NOMO-1 treated with DMSO at 0.1 percent for 48 hours (cell line): ENCODE measurements around the gene TCF20.

ENCODE experiments used
- DNase-seq: peaks from one replicate; lab custom pipeline; 2025; ENCODE audit not compliant: unreplicated experiment; lab: John Stamatoyannopoulos, UW

Gene TCF20

DNA sequence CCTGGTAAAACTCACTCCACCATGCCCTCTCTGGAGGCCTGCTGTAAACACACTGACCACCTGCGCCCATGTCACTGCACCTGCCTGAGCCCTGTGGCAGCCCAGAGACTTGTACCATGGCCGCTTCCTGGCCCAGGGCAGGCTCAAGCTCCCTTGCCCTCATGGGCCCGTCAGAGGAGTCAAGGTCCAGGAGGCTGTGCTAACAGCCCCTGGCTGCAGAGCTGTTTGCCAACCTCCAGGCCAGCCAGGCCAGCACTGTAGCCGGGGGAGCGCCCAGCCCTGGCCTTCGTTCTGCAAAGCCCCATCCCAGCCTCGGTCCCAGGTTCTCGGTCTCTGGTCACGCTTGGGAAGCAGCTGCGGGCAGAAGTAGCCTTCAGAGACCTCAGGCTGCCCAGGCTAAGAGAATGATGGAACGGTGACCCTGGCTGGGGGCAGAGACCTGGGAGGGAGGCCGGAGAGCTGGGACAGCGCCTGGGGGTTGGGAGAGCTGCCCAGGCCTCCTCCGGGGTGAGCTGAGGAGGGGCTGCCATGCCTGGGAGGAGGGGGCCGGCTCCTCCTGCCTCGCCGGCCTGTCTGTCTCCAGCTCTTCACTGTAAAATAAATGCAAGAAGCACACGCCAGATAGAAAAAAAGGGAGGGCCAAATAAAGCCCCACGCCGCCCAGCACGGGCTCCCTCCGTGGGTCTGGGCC lies 11.9 kb upstream of the TCF20 start:
- no peak for DNase-seq

DNA sequence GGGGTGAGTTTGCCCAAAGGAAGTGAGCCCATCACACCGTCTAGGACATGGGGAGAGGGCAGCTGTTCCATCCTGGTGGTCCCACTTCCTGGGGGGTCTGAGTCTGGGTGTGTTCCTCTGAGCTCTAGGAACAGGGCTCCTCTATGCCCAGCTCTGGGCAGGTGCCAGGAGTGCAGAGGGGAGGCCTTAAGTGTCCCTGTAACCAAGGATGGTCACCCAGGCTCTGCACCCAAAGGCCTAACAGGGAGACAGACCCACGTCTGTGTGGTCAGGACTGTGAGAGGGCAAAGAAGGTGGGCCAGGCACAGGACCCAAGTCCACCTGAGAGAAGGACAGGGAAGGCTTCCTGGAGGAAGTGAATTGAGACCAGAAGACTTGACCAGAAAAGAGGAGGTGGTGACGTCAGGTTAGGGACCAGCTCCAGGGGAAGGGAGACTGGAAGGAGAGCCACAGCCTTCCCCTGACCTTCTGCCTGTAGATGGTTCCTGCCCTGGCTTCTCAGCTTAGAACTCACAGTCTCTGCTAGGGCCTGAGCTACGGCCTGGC lies 11.3 kb upstream of the TCF20 start:
- no peak for DNase-seq

DNA sequence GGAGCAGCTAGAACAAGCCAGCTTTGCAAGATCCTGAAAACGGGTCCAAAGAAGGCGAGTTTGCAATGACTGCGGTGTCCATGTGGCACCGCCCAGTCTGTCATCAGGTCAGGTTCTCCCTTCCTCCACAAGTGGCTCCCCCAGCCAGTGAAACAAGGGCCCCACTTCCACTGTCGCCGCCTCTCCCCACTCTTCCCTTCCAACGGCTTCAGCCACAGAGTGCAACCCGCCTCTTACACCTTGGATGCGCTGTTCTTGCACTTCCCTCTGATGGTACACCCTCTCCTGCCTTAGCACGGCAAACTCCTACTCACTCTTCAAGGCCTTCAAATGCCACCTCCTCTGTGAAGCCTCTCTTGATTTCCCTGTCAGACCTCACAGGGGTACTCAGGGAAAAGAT lies 10.8 kb upstream of the TCF20 start:
- peak; percentile 43 for DNase-seq

DNA sequence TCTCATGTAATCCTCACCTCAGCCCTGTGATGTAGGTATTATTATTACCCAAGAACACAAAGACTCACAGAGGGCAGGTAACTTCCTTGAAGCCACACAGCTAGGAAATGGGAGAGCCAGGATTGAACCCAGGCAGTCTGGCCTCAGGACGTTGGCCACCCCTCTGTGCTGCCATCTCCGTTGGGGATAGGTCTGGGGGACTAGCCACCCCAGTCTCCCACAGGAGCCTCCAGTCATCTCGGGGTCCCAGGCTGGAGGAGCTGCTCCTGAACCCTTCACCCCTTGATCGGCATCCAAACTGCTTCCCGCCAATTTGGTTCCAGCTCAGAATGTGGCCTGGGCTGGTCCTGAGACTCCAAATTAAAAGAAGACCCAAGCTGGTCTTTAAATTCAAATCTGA lies 10.4 kb upstream of the TCF20 start:
- no peak for DNase-seq

DNA sequence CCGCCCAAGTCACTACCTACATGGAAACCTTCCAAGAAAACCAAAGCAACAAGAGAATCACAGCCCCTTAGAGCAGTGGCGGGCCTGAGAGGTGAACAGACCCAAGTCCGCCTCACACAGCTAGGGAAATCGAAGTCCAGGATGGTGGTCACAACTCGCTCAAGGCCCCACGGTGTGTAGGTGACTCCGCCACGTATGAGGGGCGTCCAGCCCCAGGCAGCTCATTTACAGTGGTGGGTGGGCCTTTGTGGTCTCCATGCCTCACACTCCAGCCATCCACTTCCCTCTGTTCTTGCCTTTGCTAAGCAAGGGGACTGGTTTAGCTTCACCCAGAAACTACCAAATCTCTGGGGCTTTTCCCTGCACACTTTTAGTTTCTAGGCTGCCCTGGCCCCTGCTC lies 9.7 kb upstream of the TCF20 start:
- no peak for DNase-seq

DNA sequence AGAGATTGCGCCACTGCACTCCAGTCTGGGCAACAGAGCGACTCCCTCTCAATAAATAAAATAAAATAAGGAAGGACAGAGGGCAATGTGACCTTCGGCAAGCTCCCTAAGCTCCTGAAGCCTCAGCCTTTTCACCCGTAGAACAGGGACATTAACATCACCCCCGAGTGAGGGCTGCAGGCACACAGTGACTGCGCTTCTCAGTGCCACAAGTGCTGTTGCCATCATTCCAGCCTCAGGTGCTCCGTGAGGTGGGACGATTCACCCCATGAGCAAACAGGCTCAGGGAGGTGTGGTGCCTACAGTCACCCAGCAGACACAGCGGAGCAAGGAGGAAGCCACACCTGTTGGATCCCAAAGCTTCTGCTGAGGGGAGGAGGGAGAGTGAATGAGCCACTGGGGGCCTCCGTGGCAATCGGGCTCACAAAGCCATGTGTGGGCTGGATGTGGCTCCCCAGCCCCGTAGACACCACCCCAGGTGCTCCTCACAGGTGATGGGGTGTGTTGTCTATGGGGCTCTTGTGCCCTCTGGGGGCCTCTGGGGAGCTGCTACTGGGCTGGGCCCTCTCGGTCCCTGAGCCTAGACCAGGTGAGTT lies 9.1 kb upstream of the TCF20 start:
- DNase-seq, result no peak

DNA sequence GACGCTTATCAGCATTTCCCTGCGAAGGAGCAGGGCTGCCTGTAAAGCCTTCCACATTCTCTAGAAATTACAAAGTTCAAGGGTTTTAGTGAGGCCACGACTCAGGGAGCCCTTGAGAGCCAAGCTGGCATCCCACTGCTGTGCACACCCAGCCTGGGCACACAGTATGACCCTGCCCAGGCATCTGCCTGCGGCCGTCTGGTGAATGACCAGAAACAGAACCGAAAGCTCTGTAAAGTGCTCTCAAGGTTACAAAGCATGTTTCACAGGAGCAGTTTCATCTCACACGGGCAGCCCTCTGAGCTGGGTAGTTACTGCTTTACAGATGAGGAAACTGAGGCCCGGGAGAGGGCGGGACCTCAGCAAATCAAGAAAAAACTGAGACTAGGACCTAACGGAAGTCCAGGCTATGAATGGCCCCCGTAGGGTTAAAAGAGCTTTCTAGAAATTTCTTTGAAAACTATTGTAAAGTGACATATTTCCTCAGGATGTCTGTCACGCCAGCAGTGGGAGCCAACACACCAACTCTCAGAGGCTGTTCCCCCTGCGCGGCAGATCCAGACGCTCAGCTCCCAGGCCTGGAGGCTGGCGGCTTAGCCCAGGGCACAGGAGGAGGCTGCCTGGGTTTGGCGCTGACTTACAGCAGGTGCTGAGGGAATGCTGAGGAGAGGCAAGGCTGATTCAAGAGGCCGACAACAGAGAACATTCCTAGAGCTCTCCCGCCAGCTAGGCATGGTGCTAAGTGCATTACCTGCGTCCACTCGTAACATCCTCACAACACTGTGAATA lies 7.7 kb upstream of the TCF20 start:
- peak; percentile 10 for DNase-seq

DNA sequence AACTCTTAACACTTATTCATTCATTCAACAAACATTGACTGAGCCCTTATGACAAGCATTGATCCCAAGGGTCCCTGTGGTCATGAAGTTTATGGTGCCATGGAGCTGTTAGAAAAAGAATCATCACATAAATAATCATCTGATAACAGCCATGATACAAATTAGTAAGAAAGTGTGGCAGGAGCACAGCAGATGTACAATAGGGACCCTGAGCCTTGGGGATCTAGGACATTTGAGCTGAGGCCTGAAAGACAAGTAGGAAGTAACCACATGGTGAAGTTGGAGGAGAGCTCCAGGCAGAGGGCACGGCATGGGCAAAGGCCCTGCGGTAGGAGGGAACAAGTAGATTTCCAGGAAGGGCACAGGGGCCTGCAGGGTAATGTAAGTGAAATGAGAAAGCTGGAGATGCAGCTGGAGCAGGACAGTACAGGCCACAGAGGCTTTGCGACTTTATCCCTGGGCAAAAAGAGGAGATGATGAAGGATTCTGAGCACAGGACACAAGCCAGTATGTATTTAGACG lies 6.8 kb upstream of the TCF20 start:
- no peak for DNase-seq

DNA sequence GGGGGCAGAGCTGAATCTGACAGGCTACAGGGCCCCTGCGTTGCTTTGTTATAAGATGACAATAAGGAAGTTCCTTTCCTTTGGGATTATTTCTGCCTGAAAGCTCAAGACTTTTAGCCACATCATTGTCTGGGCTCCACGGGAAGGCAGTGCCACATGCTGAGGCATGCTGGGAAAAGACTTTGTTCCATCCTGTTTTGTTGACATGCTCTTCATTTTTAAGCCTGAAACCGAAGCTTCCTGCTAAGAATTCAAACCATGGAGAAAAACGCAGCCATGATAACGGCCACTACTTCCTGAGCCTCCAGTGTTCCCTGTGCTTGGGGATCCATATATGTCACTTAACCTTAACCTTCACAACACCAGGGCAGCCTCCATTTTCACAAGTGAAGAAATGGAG lies 5.5 kb upstream of the TCF20 start:
- DNase-seq, result no peak

DNA sequence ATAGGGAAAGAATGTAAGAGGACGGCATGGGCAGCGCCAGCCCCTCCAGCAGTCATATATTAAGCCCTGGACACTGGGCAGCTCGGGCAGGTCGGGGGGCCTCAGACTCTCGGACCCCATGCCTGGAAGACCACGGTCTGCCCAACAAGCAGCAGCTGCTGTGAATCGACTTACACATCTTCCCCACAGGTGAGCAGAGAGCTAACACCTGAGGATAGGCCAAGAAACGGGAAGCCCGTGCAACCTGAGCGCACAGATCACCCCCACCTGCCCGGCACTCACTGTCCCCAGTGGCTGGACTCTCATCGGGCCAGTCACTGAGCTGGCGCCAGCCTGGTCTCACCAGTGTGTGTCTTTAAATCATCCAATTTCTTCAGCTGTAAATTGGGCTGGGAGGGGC lies 4.7 kb upstream of the TCF20 start:
- no peak for DNase-seq

DNA sequence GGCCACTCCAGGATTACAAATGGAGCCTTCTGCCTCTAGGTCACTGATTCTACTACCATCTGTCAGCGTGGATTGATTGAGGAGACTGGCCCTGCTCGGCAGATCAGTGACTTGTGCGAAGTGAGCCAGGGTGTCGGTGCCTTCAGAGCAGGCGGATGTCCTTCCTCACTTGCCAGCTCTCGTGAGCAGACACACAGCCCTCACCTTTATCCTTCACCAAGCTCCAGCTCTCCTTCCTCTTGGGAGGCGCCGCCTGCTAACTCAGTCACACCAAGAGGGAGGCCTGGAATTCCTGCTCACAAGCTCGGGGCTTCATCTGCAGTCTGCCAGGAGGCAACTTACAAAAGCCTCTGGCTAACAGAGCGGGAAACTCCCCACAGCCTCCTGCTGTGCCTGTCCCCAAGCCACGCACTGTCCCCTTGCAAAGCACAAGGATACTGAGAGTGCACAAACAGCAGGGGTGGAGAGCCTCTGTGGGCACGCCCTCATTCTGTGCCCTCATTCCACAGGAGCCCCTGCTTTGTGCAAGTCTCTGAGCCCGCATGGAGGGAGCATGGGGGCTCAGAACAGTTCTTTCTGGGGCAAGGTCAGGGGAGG lies 3.5 kb upstream of the TCF20 start:
- DNase-seq, result no peak

DNA sequence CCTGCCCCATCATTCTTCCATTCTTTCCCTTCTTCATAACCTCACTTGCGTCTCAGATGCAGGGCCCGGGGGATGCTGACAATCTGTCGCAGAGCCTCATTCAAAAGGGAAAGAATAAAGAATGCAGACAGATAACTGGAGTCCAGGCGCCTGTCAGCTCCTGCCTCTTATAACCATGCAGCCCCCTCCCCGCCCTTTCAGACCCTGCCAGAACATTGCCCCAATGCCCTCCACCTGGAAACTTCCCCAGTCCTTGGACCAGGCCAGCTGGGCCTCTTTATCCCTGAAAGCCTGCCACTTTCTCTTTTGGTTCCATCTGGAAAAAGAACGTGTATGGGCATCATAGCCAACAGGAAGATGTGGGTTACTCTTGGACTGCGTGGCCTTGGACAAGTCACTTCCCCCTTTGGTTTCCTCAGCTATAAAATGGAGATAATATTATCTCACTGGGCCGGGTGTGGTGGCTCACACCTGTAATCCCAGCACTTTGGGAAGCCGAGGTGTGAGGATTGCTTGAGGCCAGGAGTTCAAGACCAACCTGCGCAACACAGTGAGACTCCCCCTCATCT lies 2.1 kb upstream of the TCF20 start:
- no peak for DNase-seq

DNA sequence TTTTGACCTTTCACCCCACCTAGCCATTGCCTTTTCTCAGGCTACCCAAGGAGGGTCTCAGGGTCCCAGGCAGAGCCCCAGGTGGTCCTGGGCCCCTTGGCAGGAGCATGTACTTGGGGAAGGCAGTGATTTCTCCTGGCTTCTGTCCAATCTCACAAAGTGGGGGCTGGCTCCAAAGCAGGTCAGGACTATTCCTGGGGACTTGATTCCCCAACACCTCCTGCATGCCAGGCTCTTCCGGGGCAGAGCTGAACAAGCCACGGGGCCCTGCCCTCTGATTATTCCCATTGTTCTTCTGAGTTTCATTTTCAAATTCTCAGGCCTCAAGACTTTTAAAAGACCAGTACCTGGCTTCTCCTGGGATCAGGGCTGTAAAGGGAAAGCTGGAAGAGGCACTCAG lies 1.5 kb upstream of the TCF20 start:
- DNase-seq, result no peak

DNA sequence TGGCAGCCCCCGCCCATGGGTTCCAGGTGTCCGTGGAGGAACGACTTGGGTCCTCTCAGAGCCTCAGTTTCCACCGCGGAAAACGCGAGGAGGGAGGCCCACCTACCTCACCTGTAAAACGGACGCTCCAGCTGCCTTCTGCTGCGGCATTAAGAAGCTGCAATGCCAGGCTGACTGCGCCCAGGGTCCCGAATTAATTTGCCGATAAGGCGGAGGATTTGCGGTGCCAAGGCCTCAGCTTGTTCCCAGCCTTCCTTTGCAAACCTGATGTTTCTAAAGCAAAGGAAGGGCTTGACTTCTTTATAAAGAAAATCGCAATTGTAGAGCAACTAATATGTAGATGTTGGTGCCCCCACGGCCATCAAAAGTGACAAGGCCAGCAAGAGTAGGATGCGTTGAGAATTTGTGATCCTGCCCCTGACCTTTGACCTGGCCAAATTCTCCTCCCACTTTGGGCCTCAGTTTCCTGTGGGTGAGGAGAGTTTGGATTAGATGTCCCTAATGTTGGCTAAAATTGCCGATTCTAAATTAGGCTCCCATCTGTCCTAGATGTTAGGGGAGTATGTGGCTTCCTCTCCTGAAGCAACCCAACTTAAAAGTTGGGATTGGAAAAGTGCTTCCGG lies 849 bp upstream of the TCF20 start:
- no peak for DNase-seq

DNA sequence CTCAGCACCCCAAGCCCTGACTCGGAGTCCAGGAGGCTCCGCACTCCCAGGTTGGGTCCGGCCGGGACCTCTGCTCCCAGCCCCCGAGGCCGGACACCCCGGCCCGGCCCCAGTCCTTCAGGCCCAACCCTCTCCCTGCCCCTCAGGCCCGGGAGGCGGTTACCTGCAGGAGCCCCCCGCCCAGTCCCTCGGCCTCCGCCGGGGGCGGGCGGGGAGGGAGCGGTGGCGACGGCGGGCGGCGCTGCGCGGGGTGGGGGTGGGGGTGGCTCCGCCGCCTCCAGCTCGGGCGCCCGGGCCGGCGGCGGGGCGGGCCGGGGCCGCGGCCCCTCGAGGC lies 310 bp downstream of the TCF20 start:
- no peak for DNase-seq

DNA sequence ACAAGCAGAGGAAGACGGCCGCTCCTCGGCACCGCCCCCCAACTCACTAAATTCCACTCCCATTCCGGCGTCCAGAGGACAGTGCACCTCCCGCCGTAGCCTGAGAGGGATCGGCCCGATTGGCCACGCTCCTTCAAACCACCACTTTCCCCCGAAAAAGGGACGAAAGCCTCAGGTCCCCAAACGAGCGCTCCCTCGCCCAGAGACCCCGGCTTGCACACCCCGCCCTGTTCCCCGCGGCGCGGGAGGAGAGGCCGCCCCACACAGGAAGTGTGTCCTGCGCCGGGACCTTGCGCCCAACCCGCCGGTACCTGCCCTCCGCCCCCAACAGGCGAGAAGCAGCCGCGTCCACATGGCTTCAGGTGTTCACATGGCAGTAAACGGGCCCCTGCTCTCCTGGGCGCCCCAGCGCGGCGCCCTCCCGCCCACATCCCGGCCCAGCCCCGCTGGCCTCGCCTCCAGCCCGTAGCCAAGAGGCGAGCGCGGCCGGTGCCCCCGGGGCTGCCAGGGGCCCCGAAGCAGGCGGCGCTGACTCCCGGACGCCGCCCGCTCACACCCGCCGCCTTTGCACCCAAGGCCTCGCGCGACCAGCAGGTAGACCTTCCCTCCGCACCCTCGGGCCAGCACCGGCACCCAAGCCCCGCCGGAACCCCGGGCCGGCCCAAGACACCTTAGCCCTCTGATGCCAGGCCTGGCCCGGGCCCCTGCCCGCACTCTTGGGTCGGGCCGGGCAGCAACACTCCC lies 849 bp downstream of the TCF20 start:
- peak; percentile 24 for DNase-seq

DNA sequence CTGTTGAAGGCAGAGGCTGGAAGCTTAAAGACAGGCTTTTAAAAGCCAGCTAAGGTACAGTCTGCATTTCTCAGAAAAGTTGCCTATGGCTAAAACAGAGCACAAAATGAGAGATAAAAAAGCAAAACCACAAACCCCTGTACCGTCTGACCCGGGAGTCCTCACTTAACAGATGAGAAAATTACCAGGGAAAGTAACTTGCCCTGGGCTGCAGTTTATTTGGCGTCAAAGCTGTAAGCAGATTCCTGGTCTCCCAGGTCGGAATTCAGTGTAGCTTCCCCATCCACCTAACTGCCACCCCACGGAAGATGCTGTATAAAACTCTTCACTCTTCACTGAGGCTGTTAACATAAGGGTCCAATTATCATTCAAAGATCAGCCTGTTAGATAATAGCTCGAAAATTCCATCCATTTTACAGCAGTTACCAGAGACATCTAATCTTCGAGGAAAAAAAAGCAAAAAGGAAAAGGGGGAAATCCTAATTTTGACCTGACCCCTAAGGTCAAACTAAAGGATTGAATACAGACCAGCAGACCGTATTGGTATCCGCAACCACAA lies 1.5 kb downstream of the TCF20 start:
- DNase-seq, result no peak

DNA sequence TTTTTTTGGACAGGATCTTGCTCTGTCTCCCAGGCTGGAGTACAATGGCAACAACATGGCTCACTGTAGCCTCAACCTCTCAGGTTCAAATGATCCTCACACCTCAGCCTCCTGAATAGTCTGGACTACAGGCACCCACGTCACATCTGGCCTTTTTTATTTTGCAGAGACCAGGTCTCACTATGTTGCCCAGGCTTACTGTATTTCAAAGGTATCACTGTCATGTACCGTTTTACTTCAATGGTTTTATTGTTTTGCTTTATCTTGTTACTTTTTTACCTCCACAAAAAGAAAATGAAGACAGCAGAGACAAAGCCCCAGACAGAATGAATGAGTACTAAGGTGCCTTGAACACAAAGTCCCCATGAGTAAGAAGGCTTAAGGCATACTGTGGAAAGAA lies 5.1 kb downstream of the TCF20 start:
- DNase-seq, result no peak

DNA sequence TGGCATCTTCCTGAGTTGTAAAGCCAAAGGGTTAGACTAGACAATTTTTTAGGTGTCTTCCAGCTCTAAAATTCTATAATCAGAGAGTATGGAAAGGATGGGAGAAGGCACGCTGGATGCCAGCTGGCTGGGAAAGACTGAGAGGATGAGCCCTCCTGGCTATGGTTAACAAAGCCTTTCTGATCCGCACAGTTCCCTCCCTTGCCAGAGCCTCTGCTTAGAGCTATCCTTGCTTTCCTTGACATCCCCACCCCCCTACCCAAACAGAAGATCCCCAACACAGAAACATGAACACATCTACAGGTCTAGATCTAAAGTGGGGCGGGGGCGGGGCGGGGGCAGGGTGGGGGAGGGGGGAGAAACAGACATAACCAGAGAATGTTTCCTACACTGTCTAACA lies 6.5 kb downstream of the TCF20 start:
- DNase-seq, result no peak

DNA sequence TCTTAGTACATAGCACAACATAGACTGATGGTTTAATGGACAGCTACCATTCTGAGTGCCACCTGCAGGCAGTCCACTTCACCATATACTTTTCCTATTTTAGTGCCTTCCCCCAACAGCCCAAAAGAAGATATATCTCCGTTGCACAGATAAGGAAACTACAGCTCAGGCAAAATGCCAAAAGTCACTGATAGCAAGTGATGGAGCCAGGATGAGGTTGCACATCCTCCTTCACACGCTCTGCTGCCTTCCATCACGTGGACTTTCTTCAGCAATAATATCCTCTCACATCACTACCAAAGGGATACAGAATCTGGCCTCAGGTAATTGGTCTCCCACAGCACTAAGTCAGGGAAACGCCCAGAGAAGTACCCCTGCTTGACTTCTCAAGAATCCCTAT lies 7.5 kb downstream of the TCF20 start:
- no peak for DNase-seq
